DMS153 (cell line): ENCODE results near the gene BCL7A.

Experiments
- DNase-seq: peaks from one replicate; lab custom pipeline; 2025; lab: John Stamatoyannopoulos, UW

The BCL7A gene

DNA sequence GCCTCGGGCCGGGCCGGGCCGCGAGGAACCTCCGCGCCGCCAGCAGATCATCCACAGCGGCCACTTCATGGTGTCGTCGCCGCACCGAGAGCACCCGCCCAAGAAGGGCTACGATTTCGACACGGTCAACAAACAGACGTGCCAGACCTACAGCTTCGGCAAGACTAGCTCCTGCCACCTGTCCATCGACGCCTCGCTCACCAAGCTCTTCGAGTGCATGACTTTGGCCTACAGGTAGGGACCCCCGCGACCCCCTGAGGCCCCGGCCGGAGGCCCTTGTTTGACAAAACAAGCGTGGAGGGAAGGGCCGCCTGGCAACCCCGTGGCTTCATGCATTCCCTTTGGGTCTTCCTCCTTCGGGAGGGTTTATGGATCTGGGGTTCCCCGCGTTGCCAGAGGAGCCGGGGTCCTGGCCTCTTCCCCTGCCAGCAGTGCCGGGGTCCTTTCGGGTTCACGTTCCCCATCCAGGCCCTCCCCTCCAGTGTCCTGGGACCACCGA, 57.4 kb downstream of the BCL7A start:
- no peak for DNase-seq

- DNase-seq = no peak
Observed at GRCh38 chr12:122079532-122080081, 57.9 kb downstream of the BCL7A start.

DNA sequence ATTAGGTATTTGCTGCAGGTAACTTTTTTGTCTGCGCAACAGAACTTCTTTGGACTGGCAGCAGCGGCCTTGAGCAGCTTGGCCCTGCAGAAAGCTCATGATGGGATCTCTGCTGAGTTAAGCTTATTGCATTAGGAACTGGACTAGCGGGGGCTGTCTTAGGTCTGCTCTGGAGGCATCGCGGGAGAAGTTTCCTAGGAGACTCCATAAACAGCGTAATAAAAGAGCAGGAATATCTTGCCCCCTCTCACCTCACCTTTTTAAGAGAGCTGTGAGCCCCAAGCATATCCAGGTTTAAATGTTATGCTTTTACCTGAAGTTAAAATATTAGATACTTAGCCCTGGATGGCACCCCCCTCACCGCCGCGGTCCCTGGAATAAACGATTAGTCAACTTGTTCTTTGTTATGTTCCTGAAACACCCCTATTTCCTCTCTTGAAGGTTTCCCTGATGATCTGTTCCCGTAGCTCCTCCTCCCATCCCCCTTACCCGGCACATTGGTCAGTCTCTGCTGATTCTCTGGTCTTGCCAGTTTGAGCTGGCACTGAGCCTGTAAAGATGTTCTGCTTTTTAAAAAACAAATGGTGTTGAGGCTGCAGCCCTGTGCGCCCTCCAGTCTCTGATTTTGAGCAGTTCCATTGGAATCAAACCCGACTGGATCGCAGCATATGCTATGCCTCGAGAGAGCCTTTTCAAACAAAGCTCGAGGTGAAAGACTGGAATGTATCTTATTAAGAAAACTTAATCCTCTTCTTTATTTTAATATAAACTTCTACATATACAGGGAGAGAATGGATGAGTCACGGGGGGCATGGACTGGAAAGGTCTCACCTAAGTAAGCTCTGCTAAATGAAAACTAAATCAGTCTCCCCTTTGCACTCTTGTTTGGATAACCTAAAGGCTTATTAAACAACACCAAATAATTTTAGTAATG, 58.7 kb downstream of the BCL7A start:
- DNase-seq = peak; percentile 18

GRCh38 chr12:122081083-122081696, 59.5 kb downstream of the BCL7A start:
- DNase-seq = no peak

GRCh38 chr12:122081697-122082221, 60.1 kb downstream of the BCL7A start:
- DNase-seq = peak; percentile 22

- DNase-seq = no peak
Observed at GRCh38 chr12:122082621-122083356, 61.1 kb downstream of the BCL7A start.

GRCh38 chr12:122084857-122085405, 63.2 kb downstream of the BCL7A start:
- no peak for DNase-seq

- DNase-seq = no peak
Observed at GRCh38 chr12:122085591-122085990, 63.9 kb downstream of the BCL7A start.

DNA sequence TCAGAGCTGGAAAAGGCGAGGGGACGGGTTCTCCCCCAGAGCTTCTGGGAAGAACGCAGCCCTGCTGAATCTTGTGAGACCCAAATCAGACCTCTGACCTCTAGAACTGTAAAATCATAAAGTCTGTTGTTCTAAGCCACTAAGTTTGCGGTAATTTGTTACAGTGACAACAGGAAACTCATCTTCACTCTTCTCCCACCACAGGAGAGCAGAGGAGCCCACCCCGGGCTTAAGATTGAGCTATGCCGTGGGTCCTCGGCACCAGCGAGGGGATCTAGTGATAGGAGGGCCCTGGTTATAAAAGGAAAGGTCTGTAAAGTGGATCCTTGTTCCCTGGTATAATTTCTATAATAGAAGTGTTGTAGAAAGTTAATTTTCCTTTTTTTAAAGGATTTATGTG, 64.4 kb downstream of the BCL7A start:
- DNase-seq = no peak

- no peak for DNase-seq
Observed at GRCh38 chr12:122086641-122087285, 65.1 kb downstream of the BCL7A start.

DNA sequence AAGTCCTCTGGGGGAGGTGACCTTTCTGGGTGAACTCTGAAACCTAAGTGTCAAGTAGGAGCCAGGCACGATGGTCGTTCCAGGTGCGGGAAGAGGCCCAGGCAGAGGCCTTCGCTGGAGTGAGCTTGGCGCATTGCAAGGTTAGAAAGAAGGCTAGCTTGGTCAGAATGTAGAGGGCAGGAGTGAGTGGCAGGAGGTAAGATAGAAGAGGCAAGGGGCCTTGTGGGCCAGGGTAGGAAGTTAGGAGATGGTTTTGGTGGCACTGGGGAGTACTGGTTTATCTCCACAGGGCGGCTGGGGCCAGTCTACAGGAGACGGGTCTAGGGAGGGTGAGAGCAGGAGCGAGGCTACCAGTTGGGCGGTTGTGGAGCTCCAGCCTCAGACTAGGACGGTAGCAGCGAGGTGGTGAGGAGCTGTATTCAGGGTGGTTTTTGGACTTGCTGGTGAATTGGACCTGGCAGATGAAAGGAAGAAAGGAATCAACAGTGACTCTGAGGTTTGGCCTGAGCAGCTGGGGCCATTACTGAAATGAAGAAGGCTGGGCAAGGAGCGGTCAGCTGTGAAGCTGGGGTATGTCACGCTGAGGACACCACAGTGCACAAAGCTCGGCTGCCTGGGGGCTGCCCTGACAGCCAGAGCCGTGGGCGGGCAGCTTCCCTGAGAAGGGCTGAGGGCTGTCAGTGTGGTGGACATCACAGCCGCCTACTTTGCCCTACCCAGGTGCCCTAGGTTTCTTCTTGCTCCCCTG, 65.9 kb downstream of the BCL7A start:
- no peak for DNase-seq

GRCh38 chr12:122088179-122088810, 66.6 kb downstream of the BCL7A start:
- no peak for DNase-seq

GRCh38 chr12:122089077-122089476, 67.4 kb downstream of the BCL7A start:
- peak; percentile 29 for DNase-seq

DNA sequence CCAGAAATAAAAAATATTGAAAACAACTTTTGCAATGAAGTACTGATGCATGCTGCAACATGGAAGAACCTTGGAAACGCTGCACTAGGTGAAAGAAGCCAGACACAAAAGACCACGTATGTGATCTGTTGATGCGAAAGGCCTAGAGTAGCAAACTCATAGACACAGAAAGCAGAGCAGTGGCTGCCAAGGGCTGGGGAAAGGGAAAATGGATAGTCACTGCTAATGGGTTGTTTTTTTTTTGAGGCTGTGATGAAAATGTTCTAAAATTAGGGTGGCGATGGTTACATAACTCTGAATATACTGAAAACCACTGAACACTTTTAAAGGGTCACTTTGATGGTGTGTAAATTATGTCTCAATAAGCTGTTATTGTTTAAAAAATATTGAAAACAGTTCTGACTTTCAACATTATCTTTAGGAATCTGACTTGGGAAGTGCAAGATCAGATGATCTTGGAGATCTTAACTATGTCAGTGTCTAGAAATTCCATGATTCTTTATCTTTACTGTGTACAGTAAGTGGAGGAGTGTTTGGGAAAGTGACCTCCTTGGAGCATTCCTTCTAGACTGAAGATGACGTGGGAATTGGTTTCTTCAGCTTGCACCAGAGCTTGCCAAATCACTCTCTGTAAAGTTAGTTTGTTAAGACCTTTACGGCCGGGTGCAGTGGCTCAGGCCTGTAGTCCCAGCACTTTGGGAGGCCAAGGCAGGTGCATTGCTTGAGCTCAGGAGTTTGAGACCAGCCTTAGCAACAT, 69.3 kb downstream of the BCL7A start:
- DNase-seq = no peak

DNA sequence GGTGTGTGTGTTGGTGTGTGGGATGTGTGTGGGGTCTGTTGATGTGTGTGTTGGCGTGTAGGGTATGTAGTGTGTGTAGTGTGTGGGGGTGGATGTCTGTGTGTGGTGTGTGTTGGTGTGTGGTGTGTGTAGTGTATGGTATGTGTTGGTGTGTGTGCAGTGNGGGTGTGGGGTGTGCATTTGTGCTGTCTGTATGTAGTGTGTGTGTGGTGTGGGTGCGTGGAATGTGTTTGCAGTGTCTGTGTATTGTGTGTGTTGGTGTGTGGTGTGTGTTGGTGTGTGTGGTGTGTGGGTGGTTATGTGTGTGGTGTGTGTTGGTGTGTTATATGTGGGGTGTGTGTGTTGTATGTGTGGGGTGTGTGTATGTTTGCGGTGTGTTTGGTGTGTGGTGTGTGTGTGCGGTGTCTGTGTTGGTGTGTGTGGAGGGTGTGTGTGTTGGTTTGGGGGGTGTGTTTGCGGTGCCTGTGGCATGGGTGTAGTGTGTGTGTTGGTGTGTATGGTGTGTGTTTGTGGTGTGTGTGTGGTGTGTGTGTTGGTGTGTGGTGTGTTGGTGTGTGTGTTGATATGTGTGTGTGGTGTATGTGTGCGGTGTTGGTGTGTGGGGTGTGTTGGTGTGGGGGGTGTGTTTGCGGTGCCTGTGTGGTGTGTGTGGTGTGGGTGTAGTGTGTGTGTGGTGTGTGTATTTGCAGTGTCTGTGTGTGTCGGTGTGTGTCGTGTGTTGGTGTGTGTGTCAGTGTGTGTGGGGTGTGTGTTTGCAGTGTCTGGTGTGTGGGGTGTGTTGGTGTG, 71.6 kb downstream of the BCL7A start:
- DNase-seq = no peak

DNA sequence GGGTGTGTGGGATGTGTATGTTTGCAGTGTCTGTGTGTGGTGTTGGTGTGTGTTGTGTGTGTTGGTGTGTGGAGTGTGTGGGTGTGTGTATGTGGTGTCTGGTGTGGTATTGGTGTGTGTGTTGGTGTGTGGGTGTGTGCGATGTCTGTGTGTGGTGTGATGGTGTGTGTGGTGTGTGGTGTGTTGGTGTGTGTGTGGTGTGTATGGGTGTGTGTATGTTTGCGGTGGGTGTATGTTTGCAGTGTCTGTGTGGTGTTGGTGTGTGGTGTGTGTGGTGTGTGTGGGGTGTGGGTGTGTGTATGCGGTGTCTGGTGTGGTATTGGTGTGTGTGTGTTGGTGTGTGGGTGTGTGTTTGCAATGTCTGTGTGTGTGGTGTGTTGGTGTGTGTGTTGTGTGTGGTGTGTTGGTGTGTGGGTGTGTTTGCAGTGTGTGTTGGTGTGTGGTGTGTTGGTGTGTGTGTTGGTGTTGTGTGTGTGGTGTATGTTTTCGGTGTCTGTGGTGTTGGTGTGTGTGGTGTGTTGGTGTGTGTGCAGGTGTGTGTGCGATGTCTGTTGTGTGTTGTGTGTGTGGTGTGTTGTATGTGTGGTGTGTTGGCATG, 72.6 kb downstream of the BCL7A start:
- no peak for DNase-seq

GRCh38 chr12:122094735-122095631, 73.3 kb downstream of the BCL7A start:
- peak; percentile 30 for DNase-seq
